HG02642 (cell line): Measurements from ENCODE around the gene TREML2.

ENCODE experiments used
- ATAC-seq: cut with Tn5 transposase; IDR thresholded peaks from one replicate; pipeline ENCODE4 v1.9.1; 2021; ENCODE audit warnings: mild to moderate bottlenecking; ENCODE audit not compliant: unreplicated experiment, poor library complexity

The TREML2 gene

DNA sequence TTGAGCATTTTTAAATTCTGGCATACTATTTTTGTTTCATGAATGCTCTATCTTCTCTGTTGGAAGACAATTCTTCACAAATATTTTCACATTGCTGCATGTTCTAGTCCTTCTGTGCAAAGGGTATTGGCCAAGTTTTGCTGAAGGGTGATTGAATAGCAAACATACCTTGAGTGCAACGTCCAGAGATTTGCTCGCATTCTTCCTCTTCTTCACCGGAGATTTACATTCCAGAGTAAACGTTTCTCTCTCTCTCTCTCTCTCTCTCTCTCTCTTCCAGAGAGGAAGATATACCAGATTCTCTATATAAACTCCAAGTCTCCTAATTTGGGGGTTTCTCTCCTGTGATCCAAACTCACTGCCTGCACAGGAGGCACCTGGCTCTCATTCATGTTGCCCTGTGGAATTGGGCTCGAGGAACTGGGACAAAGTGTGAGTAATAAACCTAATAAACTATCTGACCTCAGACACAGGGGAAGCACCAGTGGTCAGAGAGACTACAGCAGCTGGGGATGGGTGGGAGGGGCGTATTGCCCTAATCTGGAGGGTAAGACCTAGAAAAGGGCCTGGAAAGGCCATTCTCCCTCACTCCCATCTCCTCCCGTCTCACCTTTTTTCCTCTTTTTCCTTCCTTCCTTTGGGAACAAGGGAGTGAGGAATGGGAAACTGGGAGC is 45.7 kb downstream of the TREML2 start:
- ATAC-seq = no peak

DNA sequence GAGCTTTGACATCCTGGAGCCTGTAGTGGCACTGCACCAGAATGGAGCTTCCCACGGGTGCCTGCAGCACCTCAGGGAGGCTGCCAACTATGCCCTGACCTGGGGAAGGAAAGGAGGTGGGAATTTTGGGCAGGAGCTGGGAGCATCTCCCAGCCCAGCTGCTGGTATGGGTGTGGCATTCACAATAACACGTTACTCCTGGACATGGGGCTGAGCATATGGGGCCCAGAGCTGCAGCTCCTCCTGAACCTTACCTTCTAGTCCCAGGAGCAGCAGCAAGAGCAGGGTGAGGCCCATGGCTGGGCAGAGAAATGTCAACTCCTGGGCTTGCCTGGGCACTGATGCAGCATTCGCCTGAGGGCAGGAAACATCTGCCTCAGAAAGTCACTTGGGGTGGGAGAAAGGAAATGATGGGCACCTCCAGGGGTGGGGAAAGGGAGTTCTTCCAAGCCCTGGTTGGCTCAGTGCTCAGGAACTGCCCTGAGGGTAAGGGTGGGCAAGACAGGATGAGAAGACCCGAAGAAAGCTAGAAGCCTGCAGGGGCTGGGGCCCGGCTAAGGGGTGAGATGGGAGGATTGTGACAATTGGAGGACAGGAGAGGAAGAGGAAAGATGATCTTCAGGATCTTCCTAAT is 46.8 kb downstream of the TREML2 start, which contains the start of gene TREML1:
TSS of gene TREML1 (minus strand) at position 356 of the 634 bp plus-strand sequence. CDS start at position 297, 59 bp downstream.
- ATAC-seq = no peak

DNA sequence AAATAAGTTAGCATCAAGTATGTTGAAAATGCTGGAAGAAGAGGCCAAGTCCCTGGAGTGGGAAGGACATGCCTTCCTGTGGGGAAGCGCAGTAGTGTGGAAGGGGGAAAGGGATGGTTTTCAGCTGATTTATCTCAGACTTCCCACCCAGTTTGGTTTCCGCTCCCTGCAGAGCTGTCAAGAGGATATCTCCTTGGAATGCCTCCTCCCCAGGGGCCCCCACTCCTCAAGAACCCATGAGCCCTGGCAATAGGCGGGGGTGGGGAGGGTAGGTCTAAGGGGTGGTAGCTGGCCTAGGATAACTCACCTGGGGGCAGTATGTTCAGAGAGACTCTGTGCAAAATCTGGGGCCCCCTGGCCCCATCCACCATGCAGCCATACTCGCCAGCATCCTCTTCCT is 47.5 kb downstream of the TREML2 start:
- no peak for ATAC-seq

DNA sequence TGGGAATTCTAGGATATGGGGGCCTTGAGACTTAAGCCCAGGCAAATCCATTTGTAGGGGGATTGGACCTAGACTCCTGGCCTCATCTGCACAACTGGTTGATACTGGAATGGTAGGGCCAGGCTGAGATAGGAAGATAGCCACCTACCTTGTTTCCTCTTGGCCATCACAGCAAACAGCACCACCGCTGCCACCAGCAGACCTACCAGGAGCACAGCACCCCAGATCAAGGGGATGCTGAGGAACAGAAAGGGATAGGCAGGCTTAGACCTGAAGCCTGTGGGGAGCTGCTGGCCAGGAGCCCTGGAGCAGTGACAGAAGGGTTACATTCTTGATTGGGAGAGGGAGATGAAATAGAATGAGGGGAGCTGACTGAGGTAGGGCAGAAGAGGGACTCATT is 50.3 kb downstream of the TREML2 start:
- ATAC-seq = no peak

DNA sequence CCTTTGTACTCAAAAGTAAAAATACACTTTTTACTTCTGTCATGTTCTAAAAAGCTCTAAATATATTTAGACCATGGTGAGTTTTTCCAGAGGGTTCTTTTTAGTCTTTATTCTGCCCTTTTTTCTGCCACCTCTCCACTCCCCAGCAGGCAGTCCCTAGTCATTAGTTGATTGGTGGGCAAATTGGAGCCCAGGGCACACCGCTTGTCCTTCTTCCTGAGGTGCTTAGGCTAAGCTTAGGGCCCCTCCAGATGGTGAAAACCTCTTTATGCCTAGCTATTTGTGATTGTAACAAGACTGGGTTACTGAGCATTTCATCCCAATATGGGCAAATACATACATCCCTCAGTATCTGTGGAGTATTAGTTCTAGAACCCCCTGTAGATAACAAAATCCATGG is 53.0 kb downstream of the TREML2 start:
- ATAC-seq = no peak
